SJSA1 (cell line): ENCODE measurements around the gene ZNF366. TPM values are rescaled to one million over a fixed set of nuclear protein-coding genes. Genes with fewer than 3 reads are reported as not detected.
"Not testable (repeated sequence)": the region's sequence is repeated elsewhere in the genome, so short reads cannot be mapped to it uniquely, and the experiment has no call there.

Experiments used
- DNase-seq, 2 experiments: peaks; one replicate each; pipeline ENCODE4 v3.0.0-alpha.2; 2015 to 2020; ENCODE audit warnings: low spot score in 2 of 2, low read depth in 1 of 2
- H3K27ac ChIP-seq: fragments of 250-450 bp; sonication (Bioruptor Pico); 2 replicates; pipeline ENCODE4 v1.5.1; 2020; ENCODE audit warnings: mild to moderate bottlenecking, moderate library complexity
- H3K27me3 ChIP-seq: fragments of 250-450 bp; sonication (Bioruptor Pico); replicated peaks from 2 replicates; pipeline ENCODE4 v1.5.1; 2020; ENCODE audit warnings: mild to moderate bottlenecking, moderate library complexity
- H3K36me3 ChIP-seq: fragments of 250-450 bp; sonication (Bioruptor Pico); 2 replicates; pipeline ENCODE4 v1.5.1; 2020; ENCODE audit warnings: mild to moderate bottlenecking
- H3K4me1 ChIP-seq: fragments of 250-450 bp; sonication (Bioruptor Pico); replicated peaks from 2 replicates; pipeline ENCODE4 v1.6.1; 2021; ENCODE audit warnings: mild to moderate bottlenecking
- H3K4me3 ChIP-seq: fragments of 250-450 bp; sonication (Bioruptor Pico); 2 replicates; pipeline ENCODE4 v1.5.1; 2020; ENCODE audit warnings: mild to moderate bottlenecking
- H3K9me3 ChIP-seq: fragments of 250-450 bp; sonication (Bioruptor Pico); replicated peaks from 2 replicates; pipeline ENCODE4 v1.5.1; 2020; ENCODE audit warnings: mild to moderate bottlenecking
- total RNA-seq: library from RNA; depleted of rRNA; stranded (reverse); fragments of >200 nt; shearing (Covaris generic); gene quantifications from 2 replicates; pipeline ENCODE4 v1.2.3, GENCODE V29; 2014

ZNF366 gene
- total RNA-seq, 1 experiment from 2014 or later: not detected

DNA sequence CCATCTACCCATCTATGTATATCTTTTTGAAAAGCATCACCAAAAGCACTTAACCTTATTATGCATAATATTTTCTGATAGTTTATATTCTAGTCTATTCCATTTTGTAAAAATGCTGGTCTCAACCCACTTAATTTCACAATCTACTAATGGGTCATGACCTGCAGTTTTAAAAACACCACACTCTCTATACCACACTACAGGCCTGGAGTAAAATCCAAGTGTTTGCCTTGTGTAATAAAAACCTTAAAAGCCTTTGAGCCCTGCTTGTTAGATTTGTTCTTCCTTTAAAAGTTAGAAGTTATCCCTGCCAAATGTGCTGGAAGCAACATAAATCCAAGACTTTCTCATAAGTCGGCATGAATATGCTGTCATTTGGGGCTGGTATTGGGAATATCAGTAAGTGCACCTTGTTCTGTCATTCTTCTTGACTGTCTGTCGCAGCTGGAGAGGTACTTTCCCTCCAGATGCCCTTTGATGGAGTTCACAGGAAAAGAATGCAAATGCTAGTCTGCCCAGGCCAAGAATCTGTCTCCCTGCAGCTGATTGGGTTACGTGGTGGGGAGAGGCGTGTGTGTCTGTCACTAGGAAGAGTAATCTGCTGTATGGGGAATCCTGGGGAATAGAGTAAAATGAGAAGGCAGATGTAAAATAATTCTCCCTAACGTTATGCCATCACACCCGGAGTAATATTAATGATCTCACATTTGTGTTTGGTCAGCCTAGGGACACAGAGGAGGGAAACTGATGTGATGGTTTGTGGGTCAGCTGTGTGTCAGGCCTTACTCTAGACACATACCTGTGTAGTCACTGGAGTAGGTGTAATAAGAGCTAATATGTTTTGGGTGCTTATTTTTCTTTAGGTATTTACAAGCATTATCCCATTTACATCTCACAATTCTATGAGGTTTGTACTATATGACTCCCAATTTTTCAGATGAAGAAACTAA, 79.4 kb downstream of the ZNF366 start:
- no peak for DNase-seq
- Histone ChIP-seq H3K27me3 (no peaks in the 10 kb centered on the region), H3K9me3 (no peaks in the 10 kb centered on the region), H3K27ac (no peak overlapping the region), H3K4me3 (no peak overlapping the region), H3K36me3 (no peaks in the 10 kb centered on the region), H3K4me1 (no peaks in the 10 kb centered on the region)

DNA sequence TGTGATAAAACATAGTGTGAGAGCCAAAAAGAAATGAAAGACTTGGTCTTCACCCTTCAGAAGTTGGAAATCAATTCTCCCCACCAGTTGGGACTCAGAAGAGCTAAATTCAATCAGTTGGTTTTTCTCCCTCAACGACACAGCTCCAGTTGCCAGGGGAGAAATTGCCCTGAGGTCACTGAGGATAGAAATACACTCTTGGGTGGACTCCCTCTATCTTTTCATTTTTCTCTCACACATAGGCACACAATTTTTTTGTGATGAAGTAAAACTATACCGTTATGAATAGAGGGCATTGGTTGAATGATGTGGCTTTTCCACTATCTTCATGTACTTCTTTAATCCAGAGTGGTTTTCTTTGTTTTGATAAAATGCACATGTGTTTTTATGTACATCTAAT, 80.2 kb downstream of the ZNF366 start:
- DNase-seq: no peak
- H3K27ac ChIP-seq: no peak overlapping the region

DNA sequence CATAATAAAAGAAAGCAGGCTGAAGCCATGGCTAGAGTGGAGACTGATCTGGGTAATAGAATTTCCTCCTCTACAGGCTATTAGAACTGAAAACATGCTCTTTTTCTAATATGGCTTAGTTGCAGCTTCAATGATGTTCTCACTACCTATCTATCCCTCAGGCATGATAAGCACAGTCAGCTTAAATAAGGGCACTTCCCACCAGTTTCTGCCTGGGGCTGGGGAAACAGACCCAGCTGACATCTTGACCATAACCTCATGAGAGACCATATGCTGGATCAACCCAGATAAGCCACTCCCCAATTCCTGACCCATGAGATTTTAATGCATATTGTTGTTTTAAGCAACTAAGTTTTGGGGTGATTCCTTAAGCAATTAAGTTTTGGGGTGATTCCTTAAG, 81.2 kb downstream of the ZNF366 start:
- Histone ChIP-seq H3K27ac (no peak overlapping the region), H3K4me1 (no peaks in the 10 kb centered on the region), H3K4me3 (no peak overlapping the region), H3K36me3 (no peaks in the 10 kb centered on the region), H3K9me3 (no peaks in the 10 kb centered on the region), H3K27me3 (no peaks in the 10 kb centered on the region)
- no peak for DNase-seq

More for the DNA sequence above, 80.2 kb downstream of the ZNF366 start:
- no peaks in the 10 kb centered on the region for H3K4me1 ChIP-seq
- no peaks in the 10 kb centered on the region for H3K36me3 ChIP-seq
- no peaks in the 10 kb centered on the region for H3K27me3 ChIP-seq
- no peak overlapping the region for H3K4me3 ChIP-seq
- no peaks in the 10 kb centered on the region for H3K9me3 ChIP-seq

DNA sequence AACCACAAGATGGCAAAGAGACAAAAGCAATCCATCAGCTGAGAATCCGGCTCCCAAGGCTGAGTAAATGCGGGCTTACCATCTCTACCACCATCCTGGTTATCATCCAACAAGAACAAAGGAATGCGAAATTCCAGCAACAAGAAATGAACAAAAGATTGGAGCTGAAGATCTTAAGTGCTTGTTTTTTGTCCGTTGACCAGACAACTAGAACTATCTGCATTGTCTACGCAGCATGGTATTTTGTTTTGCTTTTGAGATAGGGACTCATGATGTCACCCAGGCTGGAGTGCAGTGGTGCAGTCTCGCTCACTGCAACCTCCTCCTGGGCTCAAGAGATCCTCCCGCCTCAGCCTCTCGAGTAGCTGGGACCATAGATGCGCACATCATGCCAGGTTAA, 88.9 kb downstream of the ZNF366 start:
- H3K4me1 ChIP-seq: no peaks in the 10 kb centered on the region
- H3K4me3 ChIP-seq: no peak overlapping the region
- no peaks in the 10 kb centered on the region for H3K36me3 ChIP-seq
- no peak overlapping the region for H3K27ac ChIP-seq
- no peaks in the 10 kb centered on the region for H3K27me3 ChIP-seq
- no peak for DNase-seq
- no peaks in the 10 kb centered on the region for H3K9me3 ChIP-seq

DNA sequence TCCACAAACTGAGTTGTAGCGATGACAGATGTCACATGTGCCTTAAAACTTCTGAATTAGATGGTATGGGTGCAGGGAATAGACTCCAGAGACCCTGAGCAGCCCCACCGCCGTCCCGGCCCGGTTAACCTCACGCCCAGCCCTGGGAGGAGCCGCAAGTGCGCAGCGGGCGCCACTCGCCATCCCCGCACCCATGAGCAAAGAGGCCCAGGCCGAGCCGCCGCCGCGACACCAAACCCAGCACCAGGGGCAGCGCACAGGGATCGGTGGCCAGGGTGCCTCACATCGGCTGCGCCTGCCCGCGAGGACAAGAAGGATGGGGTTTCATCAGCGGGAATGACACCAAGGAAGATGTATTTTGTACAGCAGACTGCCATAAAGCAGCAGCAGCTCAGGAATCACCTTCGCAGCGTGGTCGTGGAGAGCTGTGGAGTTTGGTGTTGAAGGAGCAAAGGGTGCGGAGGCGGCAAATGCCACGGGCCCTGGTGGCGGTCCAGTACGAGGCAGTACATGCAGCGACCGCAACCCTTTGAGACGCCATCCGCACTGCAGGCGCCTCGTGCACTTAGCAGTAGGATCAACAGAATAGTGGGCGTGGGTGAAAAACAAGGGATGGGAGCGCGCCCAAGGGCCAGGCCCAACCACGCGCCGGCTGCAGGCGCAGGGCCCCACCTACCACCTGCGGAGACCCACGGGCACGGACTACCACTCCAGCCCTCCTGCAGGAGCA, 89.7 kb downstream of the ZNF366 start:
- Histone ChIP-seq H3K27me3 (no peaks in the 10 kb centered on the region), H3K9me3 (no peaks in the 10 kb centered on the region), H3K27ac (no peak overlapping the region), H3K36me3 (no peaks in the 10 kb centered on the region), H3K4me1 (peaks cover 6% of the 10 kb centered on the region), H3K4me3 (no peak overlapping the region)
- DNase-seq: no peak

DNA sequence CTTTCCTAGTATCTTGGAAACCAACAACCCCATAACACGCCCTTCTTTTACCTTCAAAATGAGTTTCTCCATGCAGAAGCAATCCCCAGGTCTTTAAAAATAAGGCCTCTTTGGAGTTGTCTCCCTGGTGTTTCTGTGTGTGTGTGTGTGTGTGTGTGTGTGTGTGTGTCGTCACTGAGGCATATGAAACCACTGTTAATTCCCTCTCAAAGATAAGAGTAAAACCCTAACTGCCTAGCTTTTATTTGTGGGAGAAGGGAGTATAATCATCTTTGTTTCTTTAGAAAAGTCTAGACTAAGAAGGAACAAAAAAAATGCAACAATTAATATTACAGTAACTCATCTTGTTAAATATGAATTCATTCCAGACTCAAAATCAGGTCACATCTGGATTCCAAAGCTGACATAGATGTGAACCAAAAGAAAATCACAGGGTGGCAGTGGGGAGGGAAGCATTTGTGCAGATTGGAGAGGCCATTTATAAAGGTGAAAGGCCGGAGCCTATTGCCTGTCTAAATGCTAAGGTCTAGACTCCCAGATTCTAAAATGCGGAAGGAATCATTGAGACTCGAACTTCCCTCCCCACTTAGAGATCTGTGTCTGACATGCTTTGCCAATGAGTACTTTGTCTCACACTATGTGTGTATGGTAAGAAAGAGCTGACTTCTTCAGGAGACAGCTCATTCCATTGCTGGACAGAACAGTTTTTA, 91.4 kb downstream of the ZNF366 start:
- Histone ChIP-seq H3K4me1 (peaks cover 12% of the 10 kb centered on the region), H3K27me3 (no peaks in the 10 kb centered on the region), H3K36me3 (no peaks in the 10 kb centered on the region), H3K4me3 (no peak overlapping the region), H3K27ac (no peak overlapping the region), H3K9me3 (no peaks in the 10 kb centered on the region)
- no peak for DNase-seq

DNA sequence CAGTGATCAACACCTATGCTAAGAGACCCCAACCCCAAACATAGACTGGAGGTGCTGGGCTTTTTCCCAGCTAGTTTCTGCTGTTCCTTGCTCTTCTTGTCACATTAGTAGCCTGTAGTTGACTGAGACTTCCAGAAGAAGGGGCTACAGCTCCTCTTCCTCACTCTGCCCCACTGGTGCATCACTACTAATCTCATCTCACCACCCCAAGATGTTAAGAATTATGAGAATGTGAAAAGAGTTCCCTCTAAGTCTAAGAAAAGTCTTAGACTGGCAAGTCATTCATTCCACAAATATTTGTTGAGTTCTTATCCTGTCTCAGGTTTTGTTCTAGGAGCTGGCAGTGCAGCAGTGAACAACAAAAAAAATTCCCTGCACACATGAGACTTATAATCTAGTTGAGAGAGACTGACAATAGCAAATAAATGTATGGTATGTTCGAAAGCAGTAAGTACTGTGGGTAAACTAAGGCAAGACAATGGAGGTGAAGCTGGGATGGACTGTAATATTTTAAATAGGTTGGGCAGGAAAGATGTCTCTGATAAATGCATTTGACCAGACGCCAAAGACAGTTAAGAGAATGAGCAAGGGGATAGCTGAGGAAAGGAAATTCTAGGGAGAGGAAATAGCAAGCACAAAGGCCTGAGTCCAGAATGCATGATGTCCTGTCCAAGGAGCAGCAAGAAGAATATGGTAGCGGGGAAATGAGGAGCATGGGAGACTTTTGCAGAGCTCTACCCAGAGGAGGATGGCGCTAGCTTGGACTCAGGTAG, 94.7 kb downstream of the ZNF366 start:
- H3K27me3 ChIP-seq: no peaks in the 10 kb centered on the region
- H3K4me3 ChIP-seq: no peak overlapping the region
- peaks cover 12% of the 10 kb centered on the region for H3K4me1 ChIP-seq
- H3K36me3 ChIP-seq: no peaks in the 10 kb centered on the region
- peak in 1 of 2 experiments; percentile 43 for DNase-seq
- H3K27ac ChIP-seq: 0 out of 2 replicates have a peak overlapping the region, but pooled peaks have one; percentile 4
- H3K9me3 ChIP-seq: no peaks in the 10 kb centered on the region

DNA sequence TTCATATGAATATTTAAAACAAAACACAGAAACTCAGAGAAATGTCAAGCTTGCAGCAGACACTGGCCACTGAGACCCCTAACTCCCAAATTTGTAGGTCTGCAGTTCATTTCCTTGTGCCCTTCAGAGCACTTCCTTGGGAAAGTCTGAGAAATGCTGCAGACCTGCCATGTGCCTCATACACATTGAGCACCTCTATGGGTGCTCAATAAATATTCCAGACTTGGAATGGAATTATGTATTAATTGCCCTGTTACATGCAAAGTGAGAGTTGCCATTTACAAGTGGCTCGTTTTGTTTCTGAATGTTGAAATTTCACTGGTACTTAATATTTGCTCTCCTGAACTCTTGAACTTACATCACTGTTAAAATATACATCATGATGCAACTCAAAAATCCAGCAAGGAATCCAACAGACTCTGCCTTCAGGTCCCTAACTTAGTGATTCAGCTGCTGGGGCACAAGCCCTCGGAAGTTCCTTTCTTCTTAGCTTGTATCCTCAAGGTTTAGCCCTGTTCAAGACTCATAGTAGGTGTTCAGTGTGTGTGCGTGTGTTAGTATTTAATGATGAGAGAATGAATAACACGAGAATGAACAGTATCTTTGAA, 96.4 kb downstream of the ZNF366 start:
- no peak for DNase-seq
- Histone ChIP-seq H3K9me3 (no peaks in the 10 kb centered on the region), H3K4me1 (peaks cover 12% of the 10 kb centered on the region), H3K36me3 (no peaks in the 10 kb centered on the region), H3K27me3 (no peaks in the 10 kb centered on the region), H3K4me3 (no peak overlapping the region), H3K27ac (no peak overlapping the region)

DNA sequence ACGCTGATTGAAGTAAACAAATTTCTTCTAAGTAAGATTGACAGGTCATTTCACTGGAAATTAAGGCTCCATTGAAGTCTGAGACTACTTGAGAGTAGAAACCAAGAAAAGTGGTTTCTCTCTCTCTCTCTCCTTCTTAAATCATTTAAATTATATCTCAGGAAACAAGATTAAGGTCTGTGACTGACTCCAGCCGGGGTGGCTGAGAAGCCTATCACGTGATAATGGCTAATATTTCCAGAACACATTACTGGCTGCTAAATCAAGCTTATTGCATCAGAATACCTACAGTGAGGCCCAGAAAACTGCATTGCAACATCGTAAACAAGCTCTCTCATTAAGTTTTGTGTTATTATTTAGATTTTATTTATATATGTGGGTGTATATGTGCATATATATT, 98.6 kb downstream of the ZNF366 start:
- Histone ChIP-seq H3K27me3 (no peaks in the 10 kb centered on the region), H3K27ac (no peak overlapping the region), H3K4me1 (peaks cover 12% of the 10 kb centered on the region), H3K4me3 (no peak overlapping the region), H3K36me3 (no peaks in the 10 kb centered on the region), H3K9me3 (no peaks in the 10 kb centered on the region; the same call in 1 of the 2 replicates)
- DNase-seq: no peak

DNA sequence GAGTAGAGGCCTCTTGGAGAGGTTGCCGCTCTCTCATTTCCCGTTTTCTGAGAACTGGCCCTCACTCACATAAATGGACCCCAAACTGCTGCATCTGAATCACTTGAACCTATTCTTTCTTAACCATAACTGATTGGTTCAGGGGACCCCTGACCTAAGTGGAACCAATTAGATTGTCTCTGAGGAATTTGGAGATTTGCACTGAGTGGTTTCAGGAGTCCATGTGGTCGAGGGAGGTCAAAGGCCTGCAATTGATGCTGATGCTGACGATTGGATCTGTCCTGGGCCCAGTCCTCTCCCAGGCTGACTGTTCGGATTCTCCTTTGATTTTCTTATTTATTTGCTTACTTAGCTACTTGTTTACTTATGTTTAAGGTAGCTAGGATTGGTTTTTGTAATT, 99.1 kb downstream of the ZNF366 start:
- Histone ChIP-seq H3K4me3 (no peak overlapping the region), H3K27me3 (no peaks in the 10 kb centered on the region), H3K9me3 (no peaks in the 10 kb centered on the region; the same call in 1 of the 2 replicates), H3K36me3 (no peaks in the 10 kb centered on the region), H3K4me1 (peaks cover 15% of the 10 kb centered on the region), H3K27ac (no peak overlapping the region)
- DNase-seq: no peak

GRCh38 chr5:72407541-72407940, 99.7 kb downstream of the ZNF366 start:
- no peak for DNase-seq

GRCh38 chr5:72407078-72407477, 100.1 kb downstream of the ZNF366 start:
- H3K4me3 ChIP-seq: no peak overlapping the region
- DNase-seq: no peak
- peaks cover 2% of the 10 kb centered on the region; the same call in 1 of the 2 replicates for H3K9me3 ChIP-seq
- H3K4me1 ChIP-seq: peaks cover 15% of the 10 kb centered on the region
- H3K27ac ChIP-seq: no peak overlapping the region
- no peaks in the 10 kb centered on the region for H3K27me3 ChIP-seq
- no peaks in the 10 kb centered on the region for H3K36me3 ChIP-seq

More at GRCh38 chr5:72407541-72407940, 99.7 kb downstream of the ZNF366 start:
- Histone ChIP-seq H3K27me3 (no peaks in the 10 kb centered on the region), H3K4me1 (peaks cover 15% of the 10 kb centered on the region), H3K4me3 (no peak overlapping the region), H3K9me3 (no peaks in the 10 kb centered on the region; the same call in 1 of the 2 replicates), H3K27ac (no peak overlapping the region), H3K36me3 (no peaks in the 10 kb centered on the region)

- not testable (repeated sequence) for H3K27ac ChIP-seq, H3K4me3 ChIP-seq, H3K36me3 ChIP-seq, DNase-seq, H3K27me3 ChIP-seq
- Histone ChIP-seq H3K4me1 (peaks cover 17% of the 10 kb centered on the region), H3K9me3 (peaks cover 16% of the 10 kb centered on the region)
Measured at GRCh38 chr5:72404771-72405170, 102.4 kb downstream of the ZNF366 start.
